OCI-LY1 (cell line): ENCODE data around the gene MYO16.

Source experiments
- H2AFZ ChIP-seq: fragments of 200-600 bp; sonication (generic), shearing (Covaris generic); 2 replicates; pipeline ENCODE4 v1.6.0; 2014; ENCODE audit warnings: antibody characterized with exemption, mild to moderate bottlenecking, low read length
- H3F3A ChIP-seq: fragments of 200-600 bp; sonication (generic), shearing (Covaris generic); 2 replicates; pipeline ENCODE4 v1.6.0; 2014; ENCODE audit warnings: mild to moderate bottlenecking, antibody characterized with exemption, low read length, moderate library complexity; ENCODE audit not compliant: insufficient read depth
- H3K27ac ChIP-seq: fragments of 200-600 bp; sonication (generic); 2 replicates; pipeline ENCODE4 v1.5.1; 2014; ENCODE audit warnings: low read length, mixed run types, mild to moderate bottlenecking, low read depth; ENCODE audit not compliant: poor library complexity, severe bottlenecking
- H3K27me3 ChIP-seq: fragments of 200-600 bp; sonication (generic); 2 replicates; pipeline ENCODE4 v1.6.0; 2014; ENCODE audit warnings: antibody characterized with exemption, mild to moderate bottlenecking, low read length, moderate library complexity; ENCODE audit not compliant: insufficient read depth
- H3K36me3 ChIP-seq: fragments of 200-600 bp; sonication (generic); 2 replicates; pipeline ENCODE4 v1.6.1; 2014; ENCODE audit warnings: mild to moderate bottlenecking, antibody characterized with exemption, low read length, moderate library complexity, mixed read lengths; ENCODE audit not compliant: insufficient read depth
- H3K4me1 ChIP-seq: fragments of 200-600 bp; sonication (generic); 2 replicates; pipeline ENCODE4 v1.5.1; 2014; ENCODE audit warnings: mild to moderate bottlenecking, low read length, moderate library complexity; ENCODE audit not compliant: insufficient read depth, severe bottlenecking
- H3K4me2 ChIP-seq: fragments of 200-600 bp; sonication (generic), shearing (Covaris generic); 2 replicates; pipeline ENCODE4 v1.6.1; 2014; ENCODE audit warnings: low read length
- H3K4me3 ChIP-seq: fragments of 200-600 bp; sonication (generic); 2 replicates; pipeline ENCODE4 v1.5.1; 2014; ENCODE audit warnings: low read length, low read depth, mild to moderate bottlenecking, mixed read lengths; ENCODE audit not compliant: poor library complexity, severe bottlenecking
- H3K79me2 ChIP-seq: fragments of 200-600 bp; shearing (Covaris generic); 2 replicates; pipeline ENCODE4 v1.6.1; 2016; ENCODE audit warnings: mixed run types, low read length, mixed read lengths; ENCODE audit not compliant: insufficient read depth
- H3K9ac ChIP-seq: fragments of 200-600 bp; sonication (generic), shearing (Covaris generic); 2 replicates; pipeline ENCODE4 v1.6.1; 2014; ENCODE audit warnings: mild to moderate bottlenecking, low read length, mixed read lengths
- H3K9me2 ChIP-seq: fragments of 200-600 bp; sonication (generic), shearing (Covaris generic); 2 replicates; pipeline ENCODE4 v1.6.1; 2014; ENCODE audit warnings: low read depth, mild to moderate bottlenecking, low read length, mixed read lengths
- H3K9me3 ChIP-seq: fragments of 200-600 bp; shearing (Covaris generic); 2 replicates; pipeline ENCODE4 v1.6.1; 2014; ENCODE audit warnings: low read length, mixed read lengths
- H4K20me1 ChIP-seq: fragments of 200-600 bp; sonication (generic), shearing (Covaris generic); 2 replicates; pipeline ENCODE4 v1.6.0; 2016; ENCODE audit warnings: mild to moderate bottlenecking, low read length; ENCODE audit not compliant: insufficient read depth
- EZH2 ChIP-seq: fragments of 200-600 bp; sonication (generic), shearing (Covaris generic); IDR thresholded peaks from 2 replicates; pipeline ENCODE4 v1.8.0; 2017; ENCODE audit warnings: borderline replicate concordance, mixed run types, mild to moderate bottlenecking, antibody characterized with exemption, low read length, moderate library complexity, mixed read lengths
- TF ChIP-seq, protein P1 (sequence below): fragments of 200-600 bp; sonication (generic), shearing (Covaris generic); IDR thresholded peaks from 2 replicates; pipeline ENCODE4 v1.5.1; 2017; ENCODE audit warnings: mild to moderate bottlenecking, antibody characterized with exemption, low read length, moderate library complexity, mixed read lengths

Gene MYO16

DNA sequence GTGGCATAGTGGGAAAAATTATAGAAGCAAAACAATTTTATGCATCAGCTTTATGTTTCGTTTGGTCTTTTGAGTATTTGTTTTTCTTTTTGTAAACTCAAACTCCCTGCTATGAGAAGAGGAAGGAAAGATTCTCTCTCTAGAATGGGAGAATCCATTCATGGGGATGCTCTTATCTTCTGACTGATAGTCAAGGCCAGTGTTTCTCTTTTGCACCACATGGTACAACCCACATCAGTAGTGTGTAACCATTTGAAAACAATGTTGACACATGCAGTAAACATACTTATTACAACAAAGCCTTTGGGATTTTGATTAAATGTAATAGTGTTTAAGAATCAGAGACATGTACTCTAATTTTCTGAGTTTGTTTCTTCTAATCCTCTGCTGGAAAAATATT is 490.5 kb downstream of the MYO16 start:
- no peaks in the 10 kb centered on the region for H3K36me3 ChIP-seq
- no peaks in the 10 kb centered on the region for H3K9me2 ChIP-seq
- no peak for TF ChIP-seq EZH2
- TF ChIP-seq, protein P1, sequence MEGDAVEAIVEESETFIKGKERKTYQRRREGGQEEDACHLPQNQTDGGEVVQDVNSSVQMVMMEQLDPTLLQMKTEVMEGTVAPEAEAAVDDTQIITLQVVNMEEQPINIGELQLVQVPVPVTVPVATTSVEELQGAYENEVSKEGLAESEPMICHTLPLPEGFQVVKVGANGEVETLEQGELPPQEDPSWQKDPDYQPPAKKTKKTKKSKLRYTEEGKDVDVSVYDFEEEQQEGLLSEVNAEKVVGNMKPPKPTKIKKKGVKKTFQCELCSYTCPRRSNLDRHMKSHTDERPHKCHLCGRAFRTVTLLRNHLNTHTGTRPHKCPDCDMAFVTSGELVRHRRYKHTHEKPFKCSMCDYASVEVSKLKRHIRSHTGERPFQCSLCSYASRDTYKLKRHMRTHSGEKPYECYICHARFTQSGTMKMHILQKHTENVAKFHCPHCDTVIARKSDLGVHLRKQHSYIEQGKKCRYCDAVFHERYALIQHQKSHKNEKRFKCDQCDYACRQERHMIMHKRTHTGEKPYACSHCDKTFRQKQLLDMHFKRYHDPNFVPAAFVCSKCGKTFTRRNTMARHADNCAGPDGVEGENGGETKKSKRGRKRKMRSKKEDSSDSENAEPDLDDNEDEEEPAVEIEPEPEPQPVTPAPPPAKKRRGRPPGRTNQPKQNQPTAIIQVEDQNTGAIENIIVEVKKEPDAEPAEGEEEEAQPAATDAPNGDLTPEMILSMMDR, result no peak
- H3K79me2 ChIP-seq, result no peaks in the 10 kb centered on the region
- no peak overlapping the region for H3K9ac ChIP-seq
- H3K9me3 ChIP-seq, result no peaks in the 10 kb centered on the region
- no peak overlapping the region for H3K4me2 ChIP-seq
- no peaks in the 10 kb centered on the region for H3K4me1 ChIP-seq
- no peak overlapping the region for H3K4me3 ChIP-seq
- H2AFZ ChIP-seq, result no peak overlapping the region
- H3F3A ChIP-seq, result no peaks in the 10 kb centered on the region
- H3K27ac ChIP-seq, result no peak overlapping the region
- H4K20me1 ChIP-seq, result no peaks in the 10 kb centered on the region
- H3K27me3 ChIP-seq, result no peaks in the 10 kb centered on the region

DNA sequence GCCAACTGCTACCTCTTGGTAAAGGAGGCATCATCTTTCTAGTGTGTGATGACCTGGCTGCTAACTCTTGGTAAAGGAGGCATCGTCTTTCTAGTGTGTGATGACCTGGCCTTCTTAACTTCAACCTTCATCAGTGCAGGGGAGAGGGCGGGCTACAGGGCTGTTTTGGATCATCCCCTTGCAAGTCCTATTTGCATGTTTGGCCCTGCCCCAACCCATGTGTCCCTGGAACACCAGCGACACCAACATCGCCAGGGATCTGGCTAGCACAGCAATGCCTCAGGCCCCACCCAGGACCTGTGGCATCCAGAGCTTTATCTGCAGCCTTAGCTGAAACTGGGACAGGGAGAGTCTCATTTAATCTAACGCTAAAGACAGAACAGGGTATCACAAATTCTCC is 492.4 kb downstream of the MYO16 start:
- no peak for TF ChIP-seq EZH2
- TF ChIP-seq, protein P1, result no peak
- Histone ChIP-seq H3K9me2 (no peaks in the 10 kb centered on the region), H3F3A (no peaks in the 10 kb centered on the region), H3K27me3 (no peaks in the 10 kb centered on the region), H3K9me3 (no peaks in the 10 kb centered on the region), H3K4me1 (no peaks in the 10 kb centered on the region), H3K4me2 (no peak overlapping the region), H4K20me1 (no peaks in the 10 kb centered on the region), H3K79me2 (no peaks in the 10 kb centered on the region), H3K27ac (no peak overlapping the region), H2AFZ (no peak overlapping the region), H3K9ac (no peak overlapping the region), H3K36me3 (no peaks in the 10 kb centered on the region), H3K4me3 (no peak overlapping the region)

DNA sequence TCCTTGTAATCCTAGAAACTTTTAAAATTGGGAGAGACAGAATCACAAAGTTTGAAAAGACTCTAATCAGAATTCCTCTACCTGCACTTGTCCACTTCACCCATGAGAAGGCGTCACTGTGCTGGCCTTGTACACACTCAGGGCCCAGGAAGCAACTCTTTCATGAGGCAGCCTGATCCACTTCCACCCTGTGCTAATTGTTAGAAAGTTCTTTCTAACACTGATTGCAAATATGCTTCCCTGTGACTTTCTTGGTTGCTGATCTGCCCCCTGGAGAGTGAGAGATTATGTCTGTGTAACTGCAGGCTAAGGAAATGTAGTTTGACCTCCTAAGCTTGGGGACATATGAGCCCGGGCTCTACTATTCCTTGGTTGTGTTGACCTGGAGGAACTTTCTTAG is 494.6 kb downstream of the MYO16 start:
- no peak overlapping the region for H3K9ac ChIP-seq
- H3K36me3 ChIP-seq, result no peaks in the 10 kb centered on the region
- no peak overlapping the region for H3K27ac ChIP-seq
- no peaks in the 10 kb centered on the region for H3K4me1 ChIP-seq
- H3K9me3 ChIP-seq, result no peaks in the 10 kb centered on the region
- no peaks in the 10 kb centered on the region for H3K27me3 ChIP-seq
- H3K9me2 ChIP-seq, result no peaks in the 10 kb centered on the region
- H3K4me2 ChIP-seq, result no peak overlapping the region
- H4K20me1 ChIP-seq, result no peaks in the 10 kb centered on the region
- TF ChIP-seq, protein P1, result no peak
- TF ChIP-seq EZH2, result no peak
- no peaks in the 10 kb centered on the region for H3K79me2 ChIP-seq
- H3F3A ChIP-seq, result no peaks in the 10 kb centered on the region
- no peak overlapping the region for H2AFZ ChIP-seq
- H3K4me3 ChIP-seq, result no peak overlapping the region
